GM18502 (cell line): Measurements from ENCODE around the gene XPNPEP3.
"Not testable (repeated sequence)": the region's sequence is repeated elsewhere in the genome, so short reads cannot be mapped to it uniquely, and the experiment has no call there.

Experiments
- ATAC-seq: cut with Tn5 transposase; IDR thresholded peaks from one replicate; pipeline ENCODE4 v1.9.1; 2021; ENCODE audit warnings: mild to moderate bottlenecking; ENCODE audit not compliant: unreplicated experiment, poor library complexity

XPNPEP3 gene

DNA sequence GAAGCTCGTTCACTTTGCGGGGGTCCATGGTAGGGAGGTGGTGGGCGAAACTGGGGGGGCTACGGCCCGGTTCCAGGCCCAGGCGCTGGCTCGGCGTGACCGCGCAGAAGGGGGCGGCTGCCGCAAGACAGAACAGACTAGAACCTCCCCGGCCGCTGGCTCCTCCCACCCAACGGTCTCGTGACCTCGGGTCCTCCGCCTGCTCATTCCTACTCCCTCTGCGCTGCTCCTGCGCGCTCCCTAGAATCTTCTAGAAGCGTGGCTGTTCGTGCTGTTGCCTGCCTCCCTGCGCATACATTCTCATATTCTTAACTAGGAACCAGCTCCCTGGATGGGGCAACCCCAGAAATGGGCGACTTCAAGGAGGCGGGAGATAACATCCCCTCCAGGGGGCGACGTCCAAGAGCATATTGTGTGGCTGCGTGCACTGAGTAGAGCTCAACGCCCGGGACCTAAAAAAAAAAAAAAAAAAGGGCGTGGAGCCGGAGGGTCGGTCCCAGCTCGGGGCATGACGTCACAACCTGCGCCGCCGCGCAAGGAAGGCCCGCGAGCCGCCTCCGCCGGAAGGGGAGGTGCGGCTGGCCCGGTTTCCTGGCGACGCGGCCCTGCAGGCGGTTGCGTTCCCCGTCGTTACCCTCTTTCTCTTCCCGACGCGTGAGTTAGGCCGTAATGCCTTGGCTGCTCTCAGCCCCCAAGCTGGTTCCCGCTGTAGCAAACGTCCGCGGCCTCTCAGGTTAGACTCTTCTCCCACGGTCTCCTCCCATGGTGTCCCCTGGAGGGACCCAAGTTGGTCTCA, at the start of gene XPNPEP3, which contains the start of gene ST13:
Gene XPNPEP3 (plus strand): TSS at position 636 of the 796 bp plus-strand sequence. CDS start 34 bp downstream, at position 670.
Gene ST13 (minus strand): TSS at position 127 of the 796 bp plus-strand sequence. CDS start 99 bp downstream, at position 28.
- peak; percentile 82 for ATAC-seq

DNA sequence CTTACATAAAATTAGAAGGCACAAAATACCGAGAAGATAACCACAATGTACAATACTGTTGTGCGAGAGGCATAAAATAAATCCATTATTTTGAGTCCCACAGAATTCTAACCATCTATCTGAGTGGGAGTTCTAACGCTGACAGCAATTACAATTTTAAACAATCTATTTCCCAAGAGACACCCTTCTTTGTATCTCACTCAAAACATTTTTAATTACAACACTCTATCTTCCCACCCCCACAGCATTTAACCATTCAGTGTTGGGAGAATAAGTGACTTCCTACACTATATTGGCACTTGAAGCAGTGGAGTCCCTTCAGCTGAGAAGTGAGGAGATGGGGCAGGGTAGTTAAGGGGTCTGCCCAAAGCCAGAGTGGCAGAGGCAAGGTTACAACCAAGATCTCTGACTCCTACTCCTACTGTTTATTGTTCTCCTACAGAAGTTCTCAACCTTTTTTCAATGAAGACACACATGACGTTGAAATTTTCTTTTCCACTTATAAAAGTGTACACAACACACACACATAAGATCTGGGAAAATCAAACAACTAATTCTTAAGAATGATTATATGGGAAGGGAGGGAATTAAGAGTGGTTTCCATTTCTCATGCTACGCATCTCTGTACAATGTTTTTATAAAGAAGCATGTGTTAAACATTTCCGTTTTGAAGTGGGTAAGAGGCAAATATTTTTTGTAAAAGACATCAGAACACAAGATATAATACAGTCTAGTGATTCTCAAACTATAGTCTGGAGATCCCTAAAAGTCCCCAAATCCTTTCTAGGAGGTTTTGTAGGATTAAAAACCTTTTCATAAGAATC, 48.7 kb upstream of the XPNPEP3 start:
- no peak for ATAC-seq

DNA sequence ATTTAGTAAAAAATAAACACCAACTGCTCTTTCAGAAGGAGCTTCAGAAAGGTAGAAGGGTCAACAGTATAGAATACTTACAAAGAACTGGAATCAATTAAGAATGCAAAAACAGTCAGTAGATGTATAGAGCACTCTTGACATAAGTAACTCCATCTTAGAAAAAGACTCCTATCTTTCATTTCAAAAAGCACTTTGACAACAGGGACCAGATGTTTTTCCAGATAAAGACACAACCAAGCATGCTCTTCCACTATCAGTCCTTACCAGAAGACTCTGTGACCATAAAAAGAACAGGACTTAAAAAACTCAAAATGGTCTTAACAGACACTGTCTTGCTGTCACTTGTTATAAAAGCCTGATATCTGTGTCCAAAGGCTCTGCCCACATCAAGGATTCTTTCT, 43.0 kb upstream of the XPNPEP3 start:
- no peak for ATAC-seq

DNA sequence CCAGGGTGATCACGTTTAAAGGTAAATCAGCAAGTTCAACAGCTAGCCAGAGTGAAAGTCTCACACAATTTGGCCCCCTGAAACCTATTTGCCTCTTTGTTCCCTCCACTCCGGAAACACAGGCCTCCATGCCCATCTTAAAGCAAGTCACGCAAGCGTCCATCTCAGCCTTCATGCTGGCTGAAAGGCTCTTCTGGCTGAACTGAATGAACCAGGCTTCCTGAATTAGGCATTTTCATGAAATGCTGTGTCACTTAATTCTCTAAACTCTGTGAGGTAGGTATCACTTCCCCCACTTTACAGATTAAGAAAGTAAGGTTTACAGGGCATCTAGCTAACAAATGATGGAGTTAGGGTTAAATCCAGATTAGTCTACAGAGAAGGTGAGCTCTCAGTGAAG, 39.2 kb upstream of the XPNPEP3 start:
- no peak for ATAC-seq

DNA sequence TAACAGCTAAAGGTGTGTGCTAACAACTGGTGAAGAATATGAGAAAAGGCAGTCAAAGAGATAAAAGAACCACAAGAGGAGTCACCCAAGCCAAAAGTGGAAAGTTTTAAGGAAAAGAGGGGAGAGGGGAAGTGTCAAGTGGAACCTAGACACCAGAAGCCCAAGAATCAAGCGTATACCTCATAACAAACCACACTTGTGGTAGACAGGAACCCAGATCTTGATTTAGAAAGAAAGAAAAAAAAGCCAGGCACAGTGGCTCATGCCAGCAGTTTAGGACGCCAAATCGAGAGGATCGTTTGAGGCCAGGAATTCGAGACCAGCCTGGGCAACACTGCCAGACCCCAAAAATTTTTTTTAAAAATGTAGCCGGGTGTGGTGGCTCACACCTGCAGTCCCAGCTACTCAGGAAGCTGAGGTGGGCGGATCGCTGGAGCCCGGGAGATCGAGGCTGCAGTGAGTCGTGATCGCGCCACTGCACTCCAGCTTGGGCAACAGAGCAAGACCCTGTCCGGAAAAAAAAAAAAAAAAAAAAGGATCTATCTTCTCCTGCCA, 38.7 kb upstream of the XPNPEP3 start:
- no peak for ATAC-seq

DNA sequence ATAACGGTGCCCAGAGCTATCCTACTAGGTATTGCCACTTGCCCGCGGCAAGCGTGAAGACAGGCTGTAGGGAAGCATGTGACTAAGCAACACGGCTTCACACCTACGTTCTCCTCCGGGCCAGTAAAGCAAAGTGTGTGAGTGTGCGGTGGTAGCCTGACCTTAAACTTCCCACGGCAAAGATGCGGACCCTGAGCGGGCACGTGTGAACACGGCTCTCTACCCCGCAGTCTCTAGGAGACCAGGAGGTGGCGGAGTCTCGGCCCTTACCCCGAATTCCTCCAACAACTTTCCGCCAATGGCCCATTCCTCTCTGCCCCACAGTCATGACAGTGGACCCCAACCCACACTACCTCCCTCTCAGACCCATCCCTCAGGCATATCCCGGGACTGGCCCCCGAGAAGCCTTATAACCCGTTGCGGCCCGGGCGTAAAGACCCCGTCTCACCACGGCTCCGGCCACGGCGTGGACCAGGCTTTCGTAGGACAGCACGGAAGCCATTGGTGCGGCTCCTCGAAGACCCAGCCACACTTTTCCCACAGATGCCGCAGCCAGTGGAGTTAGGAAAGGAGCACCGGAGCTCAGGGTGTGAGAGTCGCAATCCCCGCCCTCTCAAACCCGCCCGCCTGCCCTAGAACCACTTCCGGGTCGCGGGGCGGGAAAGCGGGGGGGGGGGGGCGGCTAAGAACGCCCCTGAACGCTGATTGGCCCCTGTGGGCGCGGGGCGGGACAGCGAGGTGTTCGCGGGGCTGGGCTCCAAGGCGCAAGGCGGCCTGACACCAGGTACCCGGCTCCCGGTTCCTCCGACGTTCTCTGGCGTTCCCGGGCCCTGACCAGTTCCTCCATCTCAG, 38.0 kb upstream of the XPNPEP3 start, which contains the start of gene SLC25A17:
Gene SLC25A17 (minus strand): TSS at position 600 of the 852 bp plus-strand sequence. CDS start 98 bp downstream, at position 502.
- ATAC-seq, result peak; percentile 70

DNA sequence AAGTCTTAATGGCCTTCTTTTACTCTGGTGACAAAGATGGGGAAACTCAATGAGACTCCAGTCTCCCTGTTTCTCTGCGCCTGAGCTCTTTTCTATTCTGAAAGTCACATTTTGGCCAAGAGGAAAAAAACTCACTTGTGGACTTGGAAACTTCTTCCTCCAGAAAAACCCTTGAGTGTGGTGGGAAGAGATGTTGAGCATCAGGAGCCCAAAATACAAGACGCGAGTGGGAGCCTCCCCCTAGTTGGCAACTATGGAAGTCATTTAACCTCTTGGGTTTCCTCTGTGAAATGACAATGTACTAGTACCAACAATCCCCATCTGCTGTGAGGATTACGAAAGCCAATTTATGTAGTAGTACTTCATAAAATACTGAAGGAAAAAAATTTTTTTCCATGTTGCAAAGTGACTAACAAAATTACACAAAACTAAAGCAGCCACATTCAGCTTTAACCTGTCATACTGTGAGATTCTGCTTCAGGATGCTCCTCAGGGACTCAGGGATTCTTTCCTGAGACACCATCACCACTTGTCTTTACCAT, 37.3 kb upstream of the XPNPEP3 start:
- ATAC-seq, result no peak

DNA sequence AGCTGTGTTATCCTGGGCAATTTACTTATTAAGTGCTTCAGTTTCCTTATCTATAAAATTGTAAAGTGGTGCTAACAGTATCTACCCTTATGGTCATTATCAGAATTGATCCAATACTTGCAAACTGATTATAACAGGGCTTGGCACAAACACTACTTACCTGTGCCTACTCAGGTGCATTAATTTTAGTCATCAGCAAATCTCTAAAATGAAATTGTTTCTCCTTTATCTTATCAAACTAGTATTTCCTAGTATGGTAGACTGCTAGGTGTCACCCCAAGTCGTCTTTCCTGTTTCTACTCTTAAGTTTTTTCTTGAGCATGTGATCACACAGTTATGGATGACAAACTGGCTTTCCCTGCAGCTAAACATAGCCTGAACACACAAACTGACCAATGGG, 33.5 kb upstream of the XPNPEP3 start:
- ATAC-seq, result no peak

DNA sequence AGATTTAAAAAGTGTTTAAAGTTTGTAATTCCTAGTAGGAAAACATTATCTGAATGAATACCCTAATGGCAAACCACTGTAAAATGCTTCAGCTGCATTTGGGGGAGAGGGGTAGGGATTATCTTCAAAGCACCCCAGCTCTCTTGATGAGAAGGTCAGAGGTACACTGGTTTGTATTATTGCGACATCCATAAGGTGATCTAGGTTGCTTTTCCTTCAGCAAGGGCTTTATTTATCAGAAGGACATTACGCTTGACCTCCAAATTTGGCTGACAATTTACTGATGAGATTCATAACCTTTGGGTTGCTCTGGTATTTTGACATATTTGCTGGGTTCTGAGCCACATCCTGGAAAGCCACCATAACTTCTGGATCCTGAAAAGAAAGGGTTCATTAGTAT, 30.7 kb upstream of the XPNPEP3 start:
- ATAC-seq, result not testable (repeated sequence)

DNA sequence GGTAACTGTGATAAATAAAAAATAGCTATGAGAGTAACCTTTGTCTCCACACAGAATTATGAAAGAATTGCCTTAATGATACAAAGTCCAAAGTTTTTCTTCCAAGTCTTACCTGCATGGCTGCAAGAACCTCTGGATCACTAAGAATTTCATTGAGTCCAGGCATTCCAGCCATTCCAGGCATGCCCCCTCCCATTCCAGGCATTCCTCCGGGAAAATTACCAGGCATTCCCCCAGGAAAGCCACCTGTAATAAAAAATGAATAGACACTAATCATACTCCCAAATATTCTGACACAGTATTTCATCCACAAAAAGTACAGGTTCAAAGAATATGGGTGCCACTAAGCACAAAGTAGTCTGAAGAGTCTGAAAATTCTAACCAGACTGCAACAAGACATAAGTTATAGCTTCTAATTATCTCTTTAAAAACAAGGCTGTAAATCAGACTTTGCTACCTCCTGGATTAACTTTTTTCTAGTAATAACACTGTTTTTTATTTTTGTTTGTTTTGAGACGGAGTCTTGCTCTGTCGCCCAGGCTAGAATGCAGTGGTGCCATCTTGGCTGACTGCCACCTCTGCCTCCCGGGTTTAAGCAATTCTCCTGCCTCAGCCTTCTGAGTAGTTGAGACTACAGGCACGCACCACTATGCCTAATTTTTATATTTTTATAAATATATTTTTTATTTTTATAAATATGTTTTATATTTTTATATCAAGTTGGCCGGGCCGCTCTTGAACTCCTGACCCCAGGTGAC, 29.8 kb upstream of the XPNPEP3 start:
- no peak for ATAC-seq

DNA sequence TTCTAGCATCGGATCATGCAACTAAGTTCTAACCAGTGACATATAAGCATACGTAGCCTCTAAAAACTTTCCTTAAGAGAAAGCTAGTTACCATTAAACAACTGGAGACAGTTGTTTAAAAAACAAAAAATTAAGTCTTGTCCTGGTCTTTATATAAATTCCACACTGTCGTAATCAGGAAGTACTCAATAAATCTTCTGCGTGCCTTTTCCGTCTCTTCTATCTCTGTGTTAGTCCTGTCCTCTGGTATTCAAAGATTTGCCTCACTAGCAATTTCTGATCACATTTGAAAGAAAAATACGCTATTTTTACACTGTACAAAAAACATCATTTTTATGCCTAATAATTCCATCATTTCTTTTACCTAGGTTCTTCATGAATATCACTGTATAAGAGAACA, 27.8 kb upstream of the XPNPEP3 start:
- no peak for ATAC-seq

DNA sequence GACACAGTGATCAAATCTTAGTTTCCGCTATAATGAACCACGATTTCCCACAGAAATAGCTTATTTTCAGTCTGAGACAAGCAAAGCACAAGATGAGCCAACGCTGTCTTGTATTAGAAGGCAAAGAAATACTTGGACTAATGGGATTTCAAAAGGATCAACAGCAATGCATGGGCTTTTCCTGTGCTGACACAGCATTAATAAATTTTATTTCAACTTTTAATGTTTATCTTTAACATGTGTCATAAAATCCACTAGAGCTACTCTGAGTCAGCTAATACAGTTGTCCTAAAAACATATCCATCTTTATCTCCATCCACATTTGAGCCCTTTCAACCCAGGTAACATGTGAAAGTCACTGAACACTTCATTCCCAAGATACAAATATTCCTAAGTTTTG, 22.3 kb upstream of the XPNPEP3 start:
- no peak for ATAC-seq

DNA sequence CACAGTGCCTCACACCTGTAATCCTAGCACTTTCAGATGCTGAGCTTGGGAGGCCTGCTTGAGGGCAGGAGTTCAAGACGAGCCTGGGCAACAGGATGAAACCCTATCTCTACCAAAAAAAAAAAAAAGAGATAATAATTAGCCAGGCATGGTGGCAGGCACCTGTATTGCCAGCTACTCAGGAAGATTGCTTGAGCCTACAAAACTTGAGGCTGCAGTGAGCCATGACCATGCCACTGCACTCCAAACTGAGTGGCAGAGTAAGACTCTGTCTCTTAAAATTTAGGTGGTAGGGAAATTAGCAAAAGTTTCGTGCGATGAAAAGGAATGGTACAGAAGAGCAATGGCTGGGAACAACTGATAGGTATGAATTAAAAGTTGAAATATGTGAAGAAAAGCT, 18.5 kb upstream of the XPNPEP3 start:
- no peak for ATAC-seq

DNA sequence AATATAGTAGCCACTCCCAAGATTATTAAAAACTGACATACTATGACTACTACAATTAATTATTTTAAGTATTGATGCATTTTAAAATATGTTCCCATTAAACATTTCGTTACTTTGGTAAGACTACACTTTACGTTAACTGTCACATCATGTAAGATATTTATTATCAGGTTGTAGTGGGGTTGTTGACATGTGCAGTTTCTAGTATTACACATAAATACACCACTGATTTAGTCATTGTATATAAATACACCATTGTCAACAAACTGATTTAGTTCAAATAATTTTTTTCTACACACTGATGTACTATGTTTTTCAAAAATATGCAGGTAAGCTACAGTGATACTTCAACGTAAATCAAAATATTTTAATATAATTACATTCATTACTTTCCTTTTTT, 12.0 kb upstream of the XPNPEP3 start:
- no peak for ATAC-seq

DNA sequence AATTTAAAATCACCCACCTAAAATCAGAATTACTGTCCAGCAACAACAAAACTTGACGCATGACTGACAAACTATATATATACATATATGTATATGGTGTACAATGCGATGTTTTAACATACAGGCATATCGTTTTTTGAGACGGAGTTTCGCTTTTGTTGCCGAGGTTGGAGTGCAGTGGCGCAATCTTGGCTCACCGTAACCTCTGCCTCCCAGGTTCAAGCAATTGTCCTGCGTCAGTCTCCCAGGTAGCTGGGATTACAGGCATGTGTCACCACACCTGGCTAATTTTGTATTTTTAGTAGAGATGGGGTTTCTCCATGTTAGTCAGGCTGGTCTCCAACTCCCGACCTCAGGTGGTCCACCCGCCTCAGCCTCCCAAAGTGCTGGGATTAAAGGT, 11.1 kb upstream of the XPNPEP3 start:
- not testable (repeated sequence) for ATAC-seq

DNA sequence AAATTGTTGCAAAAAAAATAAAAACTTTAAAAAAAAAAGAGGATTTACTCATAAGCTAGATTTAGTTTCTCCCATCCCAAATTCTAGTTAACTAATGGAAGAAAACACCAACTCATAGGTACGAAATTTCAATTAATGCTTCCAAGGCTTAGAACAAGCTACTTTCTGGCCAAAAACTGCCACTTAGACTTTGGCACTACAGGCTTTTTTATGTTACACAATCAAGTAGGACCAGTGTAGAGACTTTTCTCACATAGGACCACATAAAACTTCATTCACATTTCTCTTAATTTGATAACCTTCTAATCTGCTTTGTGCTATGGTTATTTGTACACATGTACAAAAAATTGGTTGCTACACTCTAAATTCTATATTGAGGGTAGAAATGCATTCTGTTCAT, 3.6 kb upstream of the XPNPEP3 start:
- ATAC-seq, result no peak

DNA sequence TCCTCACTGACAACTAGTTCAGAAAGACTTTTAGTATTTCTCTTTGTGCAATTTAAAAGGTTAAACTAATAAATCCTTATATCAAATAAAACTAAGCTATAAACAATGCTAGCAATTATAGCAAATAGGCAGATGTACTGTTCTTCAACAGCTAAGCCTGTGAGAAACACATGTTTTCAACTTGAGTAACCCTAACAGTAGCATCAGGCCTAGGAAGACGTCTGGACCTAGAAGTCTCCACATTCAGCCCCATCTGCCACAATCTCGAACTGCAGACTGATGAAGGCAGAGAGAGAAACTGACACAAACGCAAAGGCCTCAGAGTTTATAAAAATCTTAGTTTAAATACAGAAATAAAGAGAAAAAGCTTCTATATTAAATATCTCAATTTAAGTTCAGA, 3.0 kb upstream of the XPNPEP3 start:
- ATAC-seq, result no peak

DNA sequence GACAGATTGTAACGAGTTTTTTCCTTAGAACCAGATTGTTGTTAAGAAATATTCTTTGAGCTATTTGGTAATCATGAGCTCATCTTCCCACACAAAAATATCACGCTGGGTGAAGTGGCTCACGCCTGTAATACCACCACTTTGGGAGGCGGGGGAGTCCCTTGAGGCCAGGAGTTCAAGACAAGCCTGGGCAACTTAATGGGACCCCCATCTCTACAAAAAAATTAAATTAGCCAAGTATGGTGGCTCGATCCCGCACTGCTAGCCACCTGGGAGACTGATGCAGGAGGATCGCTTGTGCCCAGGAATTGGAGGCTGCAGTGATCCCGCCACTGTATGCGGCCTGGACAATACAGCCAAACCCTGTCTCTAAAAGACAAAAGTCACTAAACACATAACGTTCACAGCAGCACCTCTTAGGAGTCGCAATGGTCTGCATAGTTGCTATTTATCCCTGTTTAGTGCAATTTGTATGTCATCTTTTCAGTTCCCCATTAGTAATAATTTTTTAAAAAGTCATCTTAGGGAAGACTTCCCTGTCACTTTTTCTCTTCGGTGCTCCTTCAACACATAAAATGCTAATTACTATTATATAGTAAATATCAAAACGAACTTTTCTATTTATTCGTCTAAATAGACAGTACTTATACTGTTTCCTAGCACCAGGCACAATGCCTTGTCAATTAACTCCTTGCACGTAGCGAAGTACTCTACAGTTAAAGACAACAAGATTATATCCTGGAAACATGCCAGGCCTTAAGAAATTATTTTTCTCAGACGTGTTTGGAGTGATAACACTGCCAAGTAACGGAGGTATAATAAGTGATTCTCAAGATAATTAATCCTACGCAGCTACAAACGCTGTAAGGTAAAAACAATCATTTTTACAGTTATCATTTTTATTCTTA, 1.6 kb upstream of the XPNPEP3 start:
- no peak for ATAC-seq
